H1 (cell line): ENCODE results near the gene VAPB. TPM values are rescaled to one million over a fixed set of nuclear protein-coding genes. Genes with fewer than 3 reads are reported as not detected.

ENCODE experiments used
- ATF2 ChIP-seq: IDR thresholded peaks from 2 replicates; pipeline ENCODE4 v1.6.1; 2012; ENCODE audit warnings: low read length, inconsistent platforms
- BCL11A ChIP-seq, 2 experiments: IDR thresholded peaks; one replicate each; pipeline ENCODE4 v1.6.1; 2011; ENCODE audit warnings: low read depth in 2 of 2, low read length in 2 of 2, mild to moderate bottlenecking in 2 of 2
- CHD7 ChIP-seq: fragments of 300-600 bp; sonication (generic); IDR thresholded peaks from 2 replicates; pipeline ENCODE4 v1.7.1; 2012; ENCODE audit warnings: low read length, moderate library complexity, mild to moderate bottlenecking, inconsistent platforms; ENCODE audit not compliant: insufficient replicate concordance
- CREB1 ChIP-seq: IDR thresholded peaks from 2 replicates; pipeline ENCODE4 v1.6.1; 2012; ENCODE audit warnings: inconsistent platforms
- GTF2F1 ChIP-seq: IDR thresholded peaks from 2 replicates; pipeline ENCODE4 v1.6.1; 2012; ENCODE audit warnings: low read depth, low read length, improper control_type of control experiment, borderline replicate concordance
- KDM4A ChIP-seq: IDR thresholded peaks from one replicate; pipeline ENCODE4 v1.7.1; 2012; ENCODE audit warnings: low read depth, mild to moderate bottlenecking, moderate library complexity, low read length, inconsistent platforms; ENCODE audit not compliant: severe bottlenecking
- NANOG ChIP-seq: IDR thresholded peaks from 2 replicates; pipeline ENCODE4 v1.6.1; 2011; ENCODE audit warnings: low read length, low read depth, mild to moderate bottlenecking, inconsistent platforms; ENCODE audit not compliant: insufficient read depth, poor library complexity, severe bottlenecking
- POLR2AphosphoS5 ChIP-seq: IDR thresholded peaks from 2 replicates; pipeline ENCODE4 v1.6.1; 2011; ENCODE audit warnings: low read depth, low read length
- SAP30 ChIP-seq: fragments of 300-600 bp; sonication (generic); IDR thresholded peaks from 2 replicates; pipeline ENCODE4 v1.7.1; 2012; ENCODE audit warnings: low read length, moderate library complexity, mild to moderate bottlenecking, inconsistent platforms; ENCODE audit not compliant: insufficient read depth, insufficient replicate concordance
- TCF12 ChIP-seq: IDR thresholded peaks from 2 replicates; pipeline ENCODE4 v1.6.1; 2011; ENCODE audit warnings: low read depth, mild to moderate bottlenecking, low read length
- polyA plus RNA-seq, 7 experiments: library from polyadenylated mRNA; depleted of rRNA in 3 of 7; stranded (reverse) in 5 of 7; unstranded in 2 of 7; fragments of >200 nt in 5 of 7; fragments of 200-250 nt in 2 of 7; gene quantifications; 1 replicate in 5 of 7; 2 replicates in 1 of 7; 4 replicates in 1 of 7; pipeline versions ENCODE4 v1.2.1 to v1.2.3, GENCODE V29; 2011 to 2013; ENCODE audit warnings: missing spikeins in 2 of 7, mixed read lengths in 2 of 7
- total RNA-seq: library from RNA; stranded (reverse); fragmentation: NEBNext Ultra II Directional; extraction: Animal tissue kit (Norgen Biotek cat#: 25700); gene quantifications from 2 replicates; pipeline ENCODE4 v1.2.1, GENCODE V29; 2021

VAPB gene
- total and polyA plus RNA-seq, 2 of the 8 experiments (the other 6 are each of a cell fraction or from before 2014, with no cell fraction given) = 24.4 to 62.8 TPM

GRCh38 chr20:58453391-58453790 lies 64.4 kb downstream of the VAPB start (continued):
- TF ChIP-seq CHD7 (no peak), TCF12 (no peak), GTF2F1 (no peak), POLR2AphosphoS5 (no peak), SAP30 (no peak), NANOG (no peak), KDM4A (no peak), BCL11A (IDR thresholded peaks at IDR 0.05; ENCODE audit: low read depth in 2 of 2, low read length in 2 of 2) (no peak), ATF2 (no peak), CREB1 (no peak)
